HEK293 (cell line): ENCODE results near the gene PTPRG.

Experiments
- CTCF ChIA-PET: fragments of 350-600 bp; formaldehyde crosslinking; extraction: SDS; loops from one replicate; lab custom pipeline; 2021; ENCODE audit warnings: antibody characterized with exemption; lab: Yijun Ruan, JAX
- POLR2A ChIA-PET: fragments of 300-600 bp; formaldehyde crosslinking; extraction: SDS; loops from one replicate; lab custom pipeline; 2020; ENCODE audit warnings: antibody characterized with exemption, inconsistent platforms; lab: Yijun Ruan, JAX
- H3K27ac ChIP-seq: fragments of 200-500 bp; sonication (Bioruptor generic); 2 replicates; pipeline ENCODE4 v1.5.1; 2014; ENCODE audit warnings: low read depth, low read length, control low read depth, inconsistent platforms; ENCODE audit errors: extremely low read depth
- H3K36me3 ChIP-seq, 2 experiments: fragments of 200-500 bp in 1 of 2; sonication (Bioruptor generic) in 1 of 2; 1 replicate in 1 of 2; 2 replicates in 1 of 2; pipeline ENCODE4 v1.5.1; 2014 to 2017; ENCODE audit warnings: inconsistent platforms in 2 of 2, low read length in 2 of 2; ENCODE audit not compliant: control insufficient read depth in 2 of 2, insufficient read depth in 1 of 2
- H3K4me1 ChIP-seq: fragments of 200-500 bp; sonication (Bioruptor generic); 2 replicates; pipeline ENCODE4 v1.5.1; 2014; ENCODE audit warnings: mild to moderate bottlenecking, low read length, inconsistent platforms; ENCODE audit not compliant: control insufficient read depth, insufficient read depth
- H3K4me3 ChIP-seq: 2 replicates; pipeline ENCODE4 v1.5.1; 2011; ENCODE audit warnings: low read depth, mild to moderate bottlenecking, control low read depth, low read length, moderate library complexity
- H3K9me3 ChIP-seq: fragments of 200-500 bp; sonication (Bioruptor generic); 2 replicates; pipeline ENCODE4 v1.5.1; 2014; ENCODE audit warnings: low read depth, low read length, inconsistent platforms; ENCODE audit not compliant: control insufficient read depth, insufficient read depth
- BCL11B ChIP-seq: fragments of 450-650 bp; formaldehyde crosslinking; IDR thresholded peaks from 2 replicates; pipeline ENCODE4 v1.5.1; 2016; ENCODE audit warnings: low read depth, missing biosample characterization, missing genetic modification characterization
- GLIS1 ChIP-seq: fragments of 450-650 bp; formaldehyde crosslinking; IDR thresholded peaks from 2 replicates; pipeline ENCODE4 v1.5.1; 2016; ENCODE audit warnings: missing biosample characterization, missing genetic modification characterization
- HOXC10 ChIP-seq: sonication (generic); formaldehyde crosslinking; IDR thresholded peaks from 2 replicates; pipeline ENCODE4 v1.8.1; 2023; ENCODE audit warnings: mild to moderate bottlenecking, missing genetic modification reagents
- IKZF3 ChIP-seq: fragments of 450-650 bp; IDR thresholded peaks from 2 replicates; pipeline ENCODE4 v1.5.0; 2018; ENCODE audit warnings: missing biosample characterization, mild to moderate bottlenecking, missing genetic modification characterization, moderate library complexity
- KLF10 ChIP-seq: fragments of 450-650 bp; IDR thresholded peaks from 2 replicates; pipeline ENCODE4 v1.5.1; 2018; ENCODE audit warnings: missing biosample characterization, mild to moderate bottlenecking, missing genetic modification characterization
- MZF1 ChIP-seq: fragments of 450-650 bp; formaldehyde crosslinking; IDR thresholded peaks from 2 replicates; pipeline ENCODE4 v1.5.1; 2017; ENCODE audit warnings: missing biosample characterization, missing genetic modification characterization, borderline replicate concordance
- OSR2 ChIP-seq: fragments of 450-650 bp; formaldehyde crosslinking; IDR thresholded peaks from 2 replicates; pipeline ENCODE4 v1.5.1; 2016; ENCODE audit warnings: missing biosample characterization, missing genetic modification characterization
- RBAK ChIP-seq: fragments of 450-650 bp; formaldehyde crosslinking; IDR thresholded peaks from 2 replicates; pipeline ENCODE4 v1.5.1; 2016; ENCODE audit warnings: missing biosample characterization, missing genetic modification characterization
- SCRT1 ChIP-seq: fragments of 450-650 bp; formaldehyde crosslinking; IDR thresholded peaks from 2 replicates; pipeline ENCODE4 v1.5.1; 2016; ENCODE audit warnings: missing biosample characterization, missing genetic modification characterization, borderline replicate concordance
- SP7 ChIP-seq: fragments of 450-650 bp; formaldehyde crosslinking; IDR thresholded peaks from 2 replicates; pipeline ENCODE4 v1.5.1; 2016; ENCODE audit warnings: missing biosample characterization, missing genetic modification characterization
- ZBTB17 ChIP-seq: fragments of 450-650 bp; formaldehyde crosslinking; IDR thresholded peaks from 2 replicates; pipeline ENCODE4 v1.5.1; 2016; ENCODE audit warnings: missing biosample characterization, missing genetic modification characterization
- ZBTB20 ChIP-seq: fragments of 450-650 bp; formaldehyde crosslinking; IDR thresholded peaks from 2 replicates; pipeline ENCODE4 v1.5.1; 2016; ENCODE audit warnings: missing biosample characterization, missing genetic modification characterization
- ZNF133 ChIP-seq: fragments of 450-650 bp; formaldehyde crosslinking; IDR thresholded peaks from 2 replicates; pipeline ENCODE4 v1.5.1; 2016; ENCODE audit warnings: missing biosample characterization, missing genetic modification characterization
- ZNF138 ChIP-seq: fragments of 450-650 bp; formaldehyde crosslinking; IDR thresholded peaks from 2 replicates; pipeline ENCODE4 v1.5.1; 2016; ENCODE audit warnings: missing biosample characterization, missing genetic modification characterization, borderline replicate concordance
- ZNF426 ChIP-seq: fragments of 450-650 bp; formaldehyde crosslinking; IDR thresholded peaks from 2 replicates; pipeline ENCODE4 v1.5.1; 2017; ENCODE audit warnings: missing biosample characterization, missing genetic modification characterization, mild to moderate bottlenecking, inconsistent platforms, moderate library complexity
- ZNF510 ChIP-seq: fragments of 450-650 bp; formaldehyde crosslinking; IDR thresholded peaks from 2 replicates; pipeline ENCODE4 v1.5.1; 2018; ENCODE audit warnings: mild to moderate bottlenecking, missing genetic modification characterization, missing biosample characterization; ENCODE audit not compliant: insufficient replicate concordance
- ZNF530 ChIP-seq: fragments of 450-650 bp; formaldehyde crosslinking; IDR thresholded peaks from 2 replicates; pipeline ENCODE4 v1.5.1; 2016; ENCODE audit warnings: low read depth, missing biosample characterization, missing genetic modification characterization
- ZNF677 ChIP-seq: fragments of 450-650 bp; IDR thresholded peaks from 2 replicates; pipeline ENCODE4 v1.5.0; 2018; ENCODE audit warnings: missing biosample characterization, mild to moderate bottlenecking, missing genetic modification characterization, moderate library complexity
- ZNF791 ChIP-seq: fragments of 450-650 bp; formaldehyde crosslinking; IDR thresholded peaks from 2 replicates; pipeline ENCODE4 v1.5.1; 2016; ENCODE audit warnings: missing biosample characterization, missing genetic modification characterization
- TF ChIP-seq, protein P1 (sequence below): fragments of 450-650 bp; formaldehyde crosslinking; IDR thresholded peaks from 2 replicates; pipeline ENCODE4 v1.5.1; 2017; ENCODE audit warnings: missing biosample characterization, missing genetic modification characterization
- TF ChIP-seq, protein P2 (sequence below): fragments of 450-650 bp; formaldehyde crosslinking; IDR thresholded peaks from 2 replicates; pipeline ENCODE4 v1.5.1; 2016; ENCODE audit warnings: missing biosample characterization, missing genetic modification characterization, borderline replicate concordance

Gene PTPRG

DNA sequence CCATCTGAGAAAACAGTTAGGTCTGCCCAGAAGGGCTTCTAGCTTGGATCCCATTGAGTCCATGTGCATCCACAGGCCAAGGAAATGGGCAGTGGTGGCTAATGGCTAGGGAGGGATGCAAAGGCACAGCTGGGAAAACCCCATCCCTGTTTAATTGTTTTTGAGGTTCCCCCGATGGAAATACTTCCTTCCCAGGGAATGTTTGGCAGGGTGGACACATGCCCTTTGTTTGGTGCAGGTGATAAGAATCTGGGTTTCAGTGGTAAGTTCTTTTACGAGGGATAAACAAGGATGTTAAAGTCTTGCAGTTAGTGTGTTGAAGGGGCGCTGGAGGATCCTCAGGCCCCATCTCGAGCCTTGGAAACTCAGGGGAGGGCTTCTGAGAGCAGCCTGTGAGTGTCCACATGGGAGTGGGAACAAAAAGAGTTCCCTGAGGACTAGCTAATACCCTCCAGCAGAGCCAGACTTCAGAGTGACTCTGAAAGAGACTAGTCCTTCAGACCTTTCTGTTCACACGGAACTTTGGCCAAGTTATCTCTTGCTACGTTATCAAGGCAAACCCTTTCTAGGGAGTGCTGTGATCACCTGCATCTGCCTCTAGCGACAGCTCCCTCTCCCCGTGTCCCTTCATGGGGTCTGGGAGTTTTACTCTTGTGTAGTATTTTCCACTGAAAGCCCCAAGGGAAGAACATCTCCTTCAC is 17.4 kb downstream of the PTPRG start:
- H3K4me1 ChIP-seq, result no peaks in the 10 kb centered on the region; the same call in 1 of the 2 replicates
- H3K9me3 ChIP-seq, result no peaks in the 10 kb centered on the region
- ChIA-PET CTCF (interaction anchor here (0.6 kb wide), 1 partner anchor 1867 kb away, joined by 6 read pairs; no protein-coding TSS in a partner anchor), POLR2A (interaction anchor here (0.6 kb wide), 1 partner anchor 14 kb away, joined by 4 read pairs; no protein-coding TSS in a partner anchor)
- TF ChIP-seq ZNF510 (tag by site-specific recombination) (peak; percentile 81), GLIS1 (tag by site-specific recombination) (0 out of 2 replicates have a peak, but pooled peaks have one; percentile 8), KLF10 (tag by site-specific recombination) (no peak)
- no peaks in the 10 kb centered on the region for H3K36me3 ChIP-seq
- no peak overlapping the region for H3K4me3 ChIP-seq
- no peak overlapping the region for H3K27ac ChIP-seq

DNA sequence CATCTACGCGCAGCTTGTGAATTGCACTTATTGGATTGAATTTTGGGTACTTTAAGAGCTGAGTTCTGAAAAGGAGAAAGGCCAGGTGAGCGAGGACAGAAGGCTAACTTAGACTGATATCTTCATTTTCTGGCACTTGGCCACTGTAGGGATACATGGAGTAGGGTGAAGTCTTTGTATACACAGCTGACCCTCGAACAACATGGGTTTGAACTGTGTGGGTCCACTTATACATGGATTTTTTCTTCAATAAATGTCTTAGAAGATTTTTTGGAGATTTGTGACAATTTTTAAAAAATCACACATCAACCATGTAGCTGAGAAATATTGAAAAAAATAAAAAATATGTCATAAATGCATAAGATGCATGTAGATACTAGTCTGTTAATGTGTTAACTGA is 18.3 kb downstream of the PTPRG start:
- CTCF ChIA-PET, result interaction anchor here (0.7 kb wide), 1 partner anchor 617 kb away, joined by 3 read pairs; no protein-coding TSS in a partner anchor
- no peaks in the 10 kb centered on the region; the same call in 1 of the 2 replicates for H3K4me1 ChIP-seq
- no peak overlapping the region for H3K4me3 ChIP-seq
- no peaks in the 10 kb centered on the region for H3K36me3 ChIP-seq
- H3K9me3 ChIP-seq, result no peaks in the 10 kb centered on the region
- TF ChIP-seq ZNF133 (tag by site-specific recombination), result peak; percentile 92
- TF ChIP-seq RBAK (tag by site-specific recombination), result no peak
- POLR2A ChIA-PET, result no interaction called here
- H3K27ac ChIP-seq, result no peak overlapping the region

DNA sequence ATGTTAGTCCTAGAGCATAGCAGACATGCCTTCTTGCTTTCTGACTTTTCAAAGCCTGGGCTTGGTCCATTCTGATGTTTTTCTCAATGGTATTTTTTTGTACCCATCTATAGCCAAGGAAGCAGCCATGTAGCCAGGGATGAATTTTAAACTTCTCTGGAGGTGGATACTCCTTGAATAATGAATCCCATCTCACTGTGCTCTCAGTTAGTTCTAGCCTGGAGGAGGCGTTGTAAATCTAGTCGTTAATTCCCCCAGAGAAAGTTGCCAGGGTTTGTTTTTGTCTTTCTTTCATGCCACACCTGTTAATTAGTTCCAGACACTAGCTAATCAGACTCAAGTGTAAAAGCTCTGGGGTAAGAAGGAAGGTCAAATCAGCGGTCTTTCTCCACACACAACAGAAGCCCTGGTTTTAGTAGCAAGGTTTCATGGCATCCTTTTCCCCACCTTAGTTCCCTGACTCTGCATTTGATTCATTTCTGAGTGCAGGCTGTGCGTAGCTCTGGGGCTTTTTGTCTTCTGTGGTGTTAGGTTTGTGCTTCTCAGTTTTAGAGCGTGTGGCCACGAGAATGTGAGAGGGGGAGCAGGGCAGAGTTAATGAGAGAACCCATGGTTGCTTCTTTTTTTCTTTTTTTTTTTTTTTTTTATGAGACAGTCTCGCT is 19.7 kb downstream of the PTPRG start:
- H3K4me3 ChIP-seq, result no peak overlapping the region
- no peak overlapping the region for H3K27ac ChIP-seq
- H3K9me3 ChIP-seq, result no peaks in the 10 kb centered on the region
- POLR2A ChIA-PET, result no interaction called here
- no peaks in the 10 kb centered on the region for H3K36me3 ChIP-seq
- no peaks in the 10 kb centered on the region; the same call in 1 of the 2 replicates for H3K4me1 ChIP-seq
- CTCF ChIA-PET, result interaction anchor here (0.7 kb wide), 1 partner anchor 17 kb away, joined by 3 read pairs; no protein-coding TSS in a partner anchor
- peak; percentile 40; the same call in 1 of the 2 replicates for TF ChIP-seq OSR2 (tag by site-specific recombination)
- peak; percentile 95; the same call in 1 of the 2 replicates for TF ChIP-seq MZF1
- peak; percentile 22; the same call in 1 of the 2 replicates for TF ChIP-seq ZBTB20 (tag by site-specific recombination)
- no peak for TF ChIP-seq ZNF530 (tag by site-specific recombination)
- no peak for TF ChIP-seq BCL11B
- TF ChIP-seq, protein P1, sequence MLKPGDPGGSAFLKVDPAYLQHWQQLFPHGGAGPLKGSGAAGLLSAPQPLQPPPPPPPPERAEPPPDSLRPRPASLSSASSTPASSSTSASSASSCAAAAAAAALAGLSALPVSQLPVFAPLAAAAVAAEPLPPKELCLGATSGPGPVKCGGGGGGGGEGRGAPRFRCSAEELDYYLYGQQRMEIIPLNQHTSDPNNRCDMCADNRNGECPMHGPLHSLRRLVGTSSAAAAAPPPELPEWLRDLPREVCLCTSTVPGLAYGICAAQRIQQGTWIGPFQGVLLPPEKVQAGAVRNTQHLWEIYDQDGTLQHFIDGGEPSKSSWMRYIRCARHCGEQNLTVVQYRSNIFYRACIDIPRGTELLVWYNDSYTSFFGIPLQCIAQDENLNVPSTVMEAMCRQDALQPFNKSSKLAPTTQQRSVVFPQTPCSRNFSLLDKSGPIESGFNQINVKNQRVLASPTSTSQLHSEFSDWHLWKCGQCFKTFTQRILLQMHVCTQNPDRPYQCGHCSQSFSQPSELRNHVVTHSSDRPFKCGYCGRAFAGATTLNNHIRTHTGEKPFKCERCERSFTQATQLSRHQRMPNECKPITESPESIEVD (tag by site-specific recombination), result peak; percentile 25
- TF ChIP-seq ZBTB17 (tag by site-specific recombination), result peak; percentile 73
- TF ChIP-seq SCRT1 (tag by site-specific recombination), result peak; percentile 21; the same call in 1 of the 2 replicates
- TF ChIP-seq, all 188 proteins: peak for 6

DNA sequence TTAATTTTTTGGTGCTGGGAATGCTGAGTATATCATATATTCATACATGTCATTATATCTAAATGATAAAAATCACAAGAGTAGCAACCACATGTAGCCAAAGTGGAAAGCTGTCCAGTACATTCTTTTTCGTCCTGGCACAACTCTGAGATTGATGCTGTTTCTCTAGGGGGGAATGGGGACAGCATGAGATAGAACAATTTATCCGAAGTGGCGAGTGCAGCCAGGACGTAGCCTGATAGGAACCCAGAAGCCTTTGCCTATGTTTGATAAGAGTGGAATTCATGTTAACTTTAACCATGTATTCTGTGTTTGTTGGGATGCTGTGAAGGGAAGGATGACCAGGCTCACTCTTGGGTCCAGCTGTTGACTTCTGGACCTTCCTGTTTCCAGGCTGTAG is 20.9 kb downstream of the PTPRG start:
- Histone ChIP-seq H3K4me3 (no peak overlapping the region), H3K9me3 (no peaks in the 10 kb centered on the region), H3K27ac (no peak overlapping the region), H3K4me1 (no peaks in the 10 kb centered on the region; the same call in 1 of the 2 replicates), H3K36me3 (no peaks in the 10 kb centered on the region)
- ChIA-PET POLR2A (no interaction called here), CTCF (no interaction called here)
- no peak for TF ChIP-seq ZNF791
- TF ChIP-seq ZNF138 (tag by site-specific recombination), result no peak
- TF ChIP-seq SP7 (tag by site-specific recombination), result no peak
- TF ChIP-seq HOXC10 (CRISPR knock-in tag), result no peak
- TF ChIP-seq ZNF677 (tag by site-specific recombination), result no peak
- TF ChIP-seq, protein P2, sequence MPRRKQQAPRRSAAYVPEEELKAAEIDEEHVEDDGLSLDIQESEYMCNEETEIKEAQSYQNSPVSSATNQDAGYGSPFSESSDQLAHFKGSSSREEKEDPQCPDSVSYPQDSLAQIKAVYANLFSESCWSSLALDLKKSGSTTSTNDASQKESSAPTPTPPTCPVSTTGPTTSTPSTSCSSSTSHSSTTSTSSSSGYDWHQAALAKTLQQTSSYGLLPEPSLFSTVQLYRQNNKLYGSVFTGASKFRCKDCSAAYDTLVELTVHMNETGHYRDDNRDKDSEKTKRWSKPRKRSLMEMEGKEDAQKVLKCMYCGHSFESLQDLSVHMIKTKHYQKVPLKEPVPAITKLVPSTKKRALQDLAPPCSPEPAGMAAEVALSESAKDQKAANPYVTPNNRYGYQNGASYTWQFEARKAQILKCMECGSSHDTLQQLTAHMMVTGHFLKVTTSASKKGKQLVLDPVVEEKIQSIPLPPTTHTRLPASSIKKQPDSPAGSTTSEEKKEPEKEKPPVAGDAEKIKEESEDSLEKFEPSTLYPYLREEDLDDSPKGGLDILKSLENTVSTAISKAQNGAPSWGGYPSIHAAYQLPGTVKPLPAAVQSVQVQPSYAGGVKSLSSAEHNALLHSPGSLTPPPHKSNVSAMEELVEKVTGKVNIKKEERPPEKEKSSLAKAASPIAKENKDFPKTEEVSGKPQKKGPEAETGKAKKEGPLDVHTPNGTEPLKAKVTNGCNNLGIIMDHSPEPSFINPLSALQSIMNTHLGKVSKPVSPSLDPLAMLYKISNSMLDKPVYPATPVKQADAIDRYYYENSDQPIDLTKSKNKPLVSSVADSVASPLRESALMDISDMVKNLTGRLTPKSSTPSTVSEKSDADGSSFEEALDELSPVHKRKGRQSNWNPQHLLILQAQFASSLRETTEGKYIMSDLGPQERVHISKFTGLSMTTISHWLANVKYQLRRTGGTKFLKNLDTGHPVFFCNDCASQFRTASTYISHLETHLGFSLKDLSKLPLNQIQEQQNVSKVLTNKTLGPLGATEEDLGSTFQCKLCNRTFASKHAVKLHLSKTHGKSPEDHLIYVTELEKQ (tag by site-specific recombination), result no peak
- TF ChIP-seq IKZF3 (tag by site-specific recombination), result no peak
- TF ChIP-seq ZNF426 (tag by site-specific recombination), result no peak
